NCI-H146 treated with DMSO at 0.1 percent for 48 hours (cell line): ENCODE measurements around the gene MCM3.

Experiments used
- DNase-seq: peaks from one replicate; lab custom pipeline; 2025; ENCODE audit not compliant: unreplicated experiment; lab: John Stamatoyannopoulos, UW

The MCM3 gene

GRCh38 chr6:52284460-52285176 is at the start of gene MCM3:
Gene MCM3 (minus strand): TSS chr6:52284742. CDS start chr6:52284674, 68 bp downstream.
- DNase-seq, result peak; percentile 99

GRCh38 chr6:52333840-52334200 is 49.3 kb upstream of the MCM3 start:
- DNase-seq, result no peak

GRCh38 chr6:52331793-52332457 is 47.4 kb upstream of the MCM3 start:
- no peak for DNase-seq

GRCh38 chr6:52330470-52330869 is 45.9 kb upstream of the MCM3 start:
- DNase-seq, result no peak

- peak; percentile 41 for DNase-seq
Observed at GRCh38 chr6:52328729-52329128, 44.2 kb upstream of the MCM3 start.

- DNase-seq, result no peak
Observed at GRCh38 chr6:52328303-52328662, 43.7 kb upstream of the MCM3 start.

GRCh38 chr6:52326540-52327364 is 42.2 kb upstream of the MCM3 start:
- DNase-seq, result no peak

- DNase-seq, result no peak
Observed at GRCh38 chr6:52325695-52326471, 41.3 kb upstream of the MCM3 start.

GRCh38 chr6:52324189-52324588 is 39.6 kb upstream of the MCM3 start:
- no peak for DNase-seq

GRCh38 chr6:52317841-52318581 is 33.5 kb upstream of the MCM3 start:
- no peak for DNase-seq

GRCh38 chr6:52317211-52317610 is 32.7 kb upstream of the MCM3 start:
- DNase-seq, result no peak

GRCh38 chr6:52314752-52315151 is 30.2 kb upstream of the MCM3 start:
- no peak for DNase-seq

- no peak for DNase-seq
Observed at GRCh38 chr6:52312461-52312860, 27.9 kb upstream of the MCM3 start.

- DNase-seq, result no peak
Observed at GRCh38 chr6:52310932-52311331, 26.4 kb upstream of the MCM3 start.

GRCh38 chr6:52307900-52308372 is 23.4 kb upstream of the MCM3 start:
- no peak for DNase-seq

GRCh38 chr6:52306972-52307870 is 22.7 kb upstream of the MCM3 start:
- DNase-seq, result no peak

- DNase-seq, result no peak
Observed at GRCh38 chr6:52305948-52306767, 21.6 kb upstream of the MCM3 start.

- DNase-seq, result no peak
Observed at GRCh38 chr6:52305411-52305810, 20.9 kb upstream of the MCM3 start.
